Endothelial cell of umbilical vein (primary cell): ENCODE measurements around the gene ATN1. TPM values are rescaled to one million over a fixed set of nuclear protein-coding genes. Genes with fewer than 3 reads are reported as not detected.

ENCODE experiments used
- BruUV-seq: library from RNA; stranded (reverse); fragments of 400-500 nt; replicated peaks from 2 replicates; lab custom pipeline; 2021; lab: Mats Ljungman, UMichigan
- CTCF ChIA-PET: fragments of 300-600, 350-600 bp; sonication (Branson Sonifier 250); formaldehyde crosslinking; loops from one replicate; lab custom pipeline; 2021; ENCODE audit warnings: antibody characterized with exemption, inconsistent platforms; lab: Charles Lee
- POLR2A ChIA-PET: fragments of 300-600, 350-600 bp; sonication (Branson Sonifier 250); formaldehyde crosslinking; loops from one replicate; lab custom pipeline; 2021; ENCODE audit warnings: antibody characterized with exemption, inconsistent platforms; lab: Charles Lee
- DNase-seq: peaks from one replicate; pipeline ENCODE4 v3.0.0-alpha.2; 2011; ENCODE audit warnings: low read depth, low spot score
- FAIRE-seq: peaks from 2 replicates; lab custom pipeline; 2011; peaks lifted over from hg19 to GRCh38; lab: Jason Lieb, UNC
- H2AFZ ChIP-seq: 2 replicates; pipeline ENCODE4 v1.6.0; 2012; ENCODE audit warnings: low read depth, low read length, control low read depth, inconsistent platforms
- H3K27ac ChIP-seq: 2 replicates; pipeline ENCODE4 v1.5.1; 2011; ENCODE audit warnings: low read depth, mild to moderate bottlenecking, control low read depth, low read length, moderate library complexity; ENCODE audit not compliant: insufficient read depth
- H3K27me3 ChIP-seq, 2 experiments: 2 replicates each; pipeline versions ENCODE4 v1.6.0 to v1.6.1; 2011; ENCODE audit warnings: low read length in 2 of 2, mixed read lengths in 1 of 2; ENCODE audit not compliant: control insufficient read depth in 2 of 2, insufficient read depth in 2 of 2
- H3K36me3 ChIP-seq, 2 experiments: 2 replicates in 1 of 2; 3 replicates in 1 of 2; pipeline ENCODE4 v1.5.1; 2011; ENCODE audit warnings: low read length in 2 of 2, mild to moderate bottlenecking in 1 of 2, moderate library complexity in 1 of 2; ENCODE audit not compliant: control insufficient read depth in 2 of 2, insufficient read depth in 2 of 2; ENCODE audit errors: extremely low read depth in 1 of 2
- H3K4me1 ChIP-seq: 3 replicates; pipeline ENCODE4 v1.5.1; 2011; ENCODE audit warnings: mild to moderate bottlenecking, low read length; ENCODE audit not compliant: control insufficient read depth, insufficient read depth; ENCODE audit errors: extremely low read depth
- H3K4me2 ChIP-seq: 2 replicates; pipeline ENCODE4 v1.6.1; 2011; ENCODE audit warnings: low read length, control low read depth, mixed read lengths; ENCODE audit not compliant: insufficient read depth
- H3K4me3 ChIP-seq, 3 experiments: fragments of 200-600 bp in 1 of 3; sonication (generic), shearing (Covaris generic) in 1 of 3; replicated peaks in 1 of 3; 2 replicates each; pipeline ENCODE4 v1.5.1; 2011 to 2016; ENCODE audit warnings: control low read depth in 3 of 3, low read length in 3 of 3, mild to moderate bottlenecking in 2 of 3, inconsistent platforms in 1 of 3, low read depth in 1 of 3, moderate library complexity in 1 of 3; ENCODE audit not compliant: insufficient read depth in 1 of 3
- H3K79me2 ChIP-seq: 2 replicates; pipeline ENCODE4 v1.6.0; 2012; ENCODE audit warnings: low read length, inconsistent platforms; ENCODE audit not compliant: control insufficient read depth, insufficient read depth
- H3K9ac ChIP-seq: replicated peaks from 2 replicates; pipeline ENCODE3; 2011; ENCODE audit warnings: low read length, control low read depth; ENCODE audit not compliant: insufficient read depth; ENCODE audit errors: extremely low read depth
- H3K9me1 ChIP-seq: replicated peaks from 3 replicates; pipeline ENCODE4 v1.6.0; 2011; ENCODE audit warnings: mild to moderate bottlenecking, low read length; ENCODE audit not compliant: control insufficient read depth, insufficient read depth; ENCODE audit errors: extremely low read depth
- H3K9me3 ChIP-seq: replicated peaks from 2 replicates; pipeline ENCODE4 v1.5.1; 2012; ENCODE audit warnings: low read length, inconsistent platforms; ENCODE audit not compliant: control insufficient read depth, insufficient read depth
- H4K20me1 ChIP-seq: replicated peaks from 2 replicates; pipeline ENCODE3; 2011; ENCODE audit warnings: mild to moderate bottlenecking, low read length; ENCODE audit not compliant: control insufficient read depth, insufficient read depth; ENCODE audit errors: extremely low read depth
- CTCF ChIP-seq, 2 donors: IDR thresholded peaks; 1 replicate in 1 of 2; 2 replicates in 1 of 2; pipeline ENCODE4 v1.5.1; 2011; ENCODE audit warnings: low read length in 2 of 2, mild to moderate bottlenecking in 2 of 2, moderate library complexity in 2 of 2, control low read depth in 1 of 2, inconsistent platforms in 1 of 2, low read depth in 1 of 2; ENCODE audit not compliant: insufficient read depth in 1 of 2; ENCODE audit errors: extremely low read depth in 1 of 2
- EZH2 ChIP-seq: IDR thresholded peaks from 2 replicates; pipeline ENCODE4 v1.6.1; 2012; ENCODE audit warnings: borderline replicate concordance, low read depth, mild to moderate bottlenecking, moderate library complexity, low read length, inconsistent platforms; ENCODE audit not compliant: severe bottlenecking
- FOS ChIP-seq: IDR thresholded peaks from 2 replicates; pipeline ENCODE4 v1.6.1; 2011; ENCODE audit warnings: mild to moderate bottlenecking, low read length, moderate library complexity, borderline replicate concordance; ENCODE audit not compliant: insufficient read depth
- GATA2 ChIP-seq: IDR thresholded peaks from 2 replicates; pipeline ENCODE4 v1.7.0; 2011; ENCODE audit warnings: low read depth, mild to moderate bottlenecking, moderate library complexity, mixed read lengths, low read length; ENCODE audit not compliant: insufficient read length, insufficient read depth
- JUN ChIP-seq: IDR thresholded peaks from 2 replicates; pipeline ENCODE4 v1.6.1; 2011; ENCODE audit warnings: borderline replicate concordance, low read depth; ENCODE audit not compliant: insufficient read length, insufficient read depth
- MAX ChIP-seq: IDR thresholded peaks from 2 replicates; pipeline ENCODE4 v1.6.1; 2011; ENCODE audit not compliant: insufficient read depth, insufficient read length
- MYC ChIP-seq: IDR thresholded peaks from one replicate; pipeline ENCODE4 v1.6.1; 2011; ENCODE audit warnings: mild to moderate bottlenecking, low read depth, low read length
- POLR2A ChIP-seq: IDR thresholded peaks from 2 replicates; pipeline ENCODE4 v1.6.1; 2012; ENCODE audit warnings: low read depth, mild to moderate bottlenecking, control low read depth, low read length
- POLR2AphosphoS5 ChIP-seq: IDR thresholded peaks from 2 replicates; pipeline ENCODE4 v1.6.1; 2012; ENCODE audit warnings: low read depth, mild to moderate bottlenecking, control low read depth, low read length, moderate library complexity; ENCODE audit not compliant: insufficient read depth
- dilution Hi-C: fragments of 300-500 bp; cut with MboI; formaldehyde crosslinking; loops from one replicate; pipeline ENCODE4 v1.15.0; 2019; ENCODE audit warnings: low sequenced_read_pairs; ENCODE audit not compliant: extremely low pct_ligation_motif_present
- intact Hi-C: fragments of 100-400 bp; cut with micrococcal nuclease; formaldehyde crosslinking; loops from one replicate; pipeline ENCODE4 v1.10.0; 2022
- polyA plus RNA-seq, 4 experiments: library from polyadenylated mRNA; depleted of rRNA in 3 of 4; stranded (reverse) in 3 of 4; unstranded in 1 of 4; fragments of >200 nt; gene quantifications; 2 replicates each; pipeline versions ENCODE4 v1.2.1 to v1.2.3, GENCODE V29; 2011 to 2012; ENCODE audit warnings: missing spikeins in 1 of 4
- total RNA-seq: library from RNA; stranded (reverse); gene quantifications from 2 replicates; pipeline ENCODE4 v1.2.3, GENCODE V29; 2021

ATN1 gene
- total and polyA plus RNA-seq, 2 donors (not counting 3 experiments of a cell fraction or from before 2014, with no cell fraction given), result 46.4 to 117 TPM

GRCh38 chr12:6980075-6980474 lies 52.3 kb downstream of the ATN1 start:
- no peak overlapping the region for H3K4me2 ChIP-seq
- H3K27ac ChIP-seq, result no peak overlapping the region
- H4K20me1 ChIP-seq, result no peaks in the 10 kb centered on the region
- CTCF ChIA-PET, result no interaction called here
- H3K4me1 ChIP-seq, result no peaks in the 10 kb centered on the region
- H3K27me3 ChIP-seq, result no peaks in the 10 kb centered on the region
- no peaks in the 10 kb centered on the region for H3K9me1 ChIP-seq
- no peak overlapping the region for H2AFZ ChIP-seq
- intact Hi-C loops (no loop called here), dilution Hi-C loops (no loop called here)
- peaks cover 13 to 32% of the 10 kb centered on the region in 2 experiments for H3K36me3 ChIP-seq
- BruUV-seq, result no TSS peak
- FAIRE-seq (no peak), DNase-seq (no peak)
- no peak for TF ChIP-seq EZH2
- TF ChIP-seq MYC, result no peak
- TF ChIP-seq POLR2A, result no peak
- no peak for TF ChIP-seq CTCF (IDR thresholded peaks at IDR 0.05; ENCODE audit: extremely low read depth in 1 of 2, insufficient read depth in 1 of 2, low read depth in 1 of 2, low read length in 2 of 2)
- TF ChIP-seq JUN, result no peak
- TF ChIP-seq FOS, result no peak
- no peaks in the 10 kb centered on the region for H3K9me3 ChIP-seq
- no peak overlapping the region for H3K9ac ChIP-seq
- POLR2A ChIA-PET, result no interaction called here
- H3K79me2 ChIP-seq, result no peaks in the 10 kb centered on the region
- H3K4me3 ChIP-seq, result no peak overlapping the region

GRCh38 chr12:6980740-6981139 lies 53.0 kb downstream of the ATN1 start:
- no peaks in the 10 kb centered on the region for H3K79me2 ChIP-seq
- no TSS peak for BruUV-seq

More at GRCh38 chr12:6980740-6981139, 53.0 kb downstream of the ATN1 start:
- Histone ChIP-seq H3K9ac (no peak overlapping the region), H2AFZ (no peak overlapping the region), H4K20me1 (no peaks in the 10 kb centered on the region), H3K4me1 (no peaks in the 10 kb centered on the region), H3K9me1 (no peaks in the 10 kb centered on the region), H3K36me3 (peaks cover 10 to 27% of the 10 kb centered on the region in 2 experiments), H3K9me3 (no peaks in the 10 kb centered on the region), H3K4me2 (no peak overlapping the region), H3K27ac (no peak overlapping the region), H3K27me3 (no peaks in the 10 kb centered on the region), H3K4me3 (no peak overlapping the region)
- no peak for TF ChIP-seq POLR2A
- no peak for TF ChIP-seq JUN
- no peak for TF ChIP-seq EZH2
- TF ChIP-seq MYC, result no peak
- TF ChIP-seq POLR2AphosphoS5, result no peak
- no peak for TF ChIP-seq CTCF (IDR thresholded peaks at IDR 0.05; ENCODE audit: extremely low read depth in 1 of 2, insufficient read depth in 1 of 2, low read depth in 1 of 2, low read length in 2 of 2)
- no peak for TF ChIP-seq GATA2
- TF ChIP-seq FOS, result no peak
- no peak for TF ChIP-seq MAX
- FAIRE-seq (no peak), DNase-seq (no peak)
- intact Hi-C loops, result no loop called here
- CTCF ChIA-PET, result no interaction called here
- dilution Hi-C loops, result no loop called here
- POLR2A ChIA-PET, result no interaction called here
